Activated CD8-positive, alpha-beta memory T cell treated with anti-CD3 and anti-CD28 coated beads, Interleukin-2, amount 50 U/mL, for 24 hours (primary cell): ENCODE measurements around the gene AMACR.

ENCODE experiments used
- DNase-seq: peaks from one replicate; pipeline ENCODE4 v3.0.0-alpha.2; 2020; ENCODE audit errors: extremely low read depth

Gene AMACR

DNA sequence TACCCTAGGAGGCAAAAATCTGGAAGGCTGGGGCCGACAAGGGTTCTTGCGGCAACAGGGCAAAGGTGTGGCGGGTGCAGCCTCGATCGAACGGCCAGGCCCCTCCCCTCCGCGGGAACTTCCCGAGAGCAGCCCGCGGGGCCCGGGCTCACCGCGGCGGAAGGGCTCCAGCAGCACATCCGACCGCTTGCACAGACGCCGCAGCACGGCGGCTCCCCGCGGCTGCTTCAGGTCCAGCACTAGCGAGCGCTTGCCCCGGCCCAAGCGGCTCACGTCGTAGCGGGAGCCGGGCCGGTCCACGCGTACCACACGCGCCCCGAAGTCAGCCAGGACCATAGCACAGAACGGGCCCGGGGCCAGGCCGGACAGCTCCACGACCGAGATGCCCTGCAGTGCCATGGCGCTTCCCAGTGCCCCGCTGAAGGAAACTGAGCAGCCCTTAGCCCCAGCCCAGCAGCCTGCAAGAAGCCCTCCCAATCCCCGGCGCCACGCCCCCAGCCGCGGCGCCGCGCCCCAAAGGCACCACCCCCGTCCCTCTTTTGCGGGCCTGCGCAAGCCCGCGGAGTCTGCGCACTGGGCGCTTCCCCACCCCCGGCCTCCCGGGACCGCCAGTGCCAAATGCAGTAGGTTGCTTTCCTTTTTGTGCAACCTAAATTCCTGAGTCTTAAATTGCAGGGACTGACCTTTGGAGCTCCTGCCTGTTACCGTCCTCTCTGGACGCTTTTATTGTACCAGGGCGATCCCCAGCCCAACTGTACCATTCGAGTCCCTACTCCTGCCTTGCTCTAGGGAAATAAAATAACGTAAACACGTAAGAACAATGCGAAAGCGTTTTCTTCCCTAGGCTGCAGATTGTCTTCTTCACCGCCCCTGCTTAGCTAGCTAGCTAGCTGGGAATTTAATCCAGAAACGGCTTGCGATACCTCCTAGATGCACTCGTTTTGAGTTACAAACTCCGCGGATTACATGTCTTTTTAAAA, at the start of gene AMACR:
AMACR (minus strand) TSS at position 430 of the 980 bp plus-strand sequence; CDS start at position 399, 31 bp downstream.
- DNase-seq: peak; percentile 78

- no peak for DNase-seq
These were observed 49.7 kb upstream of the AMACR start for GRCh38 chr5:34057569-34057968.

GRCh38 chr5:34057118-34057517, 49.3 kb upstream of the AMACR start:
- no peak for DNase-seq

DNA sequence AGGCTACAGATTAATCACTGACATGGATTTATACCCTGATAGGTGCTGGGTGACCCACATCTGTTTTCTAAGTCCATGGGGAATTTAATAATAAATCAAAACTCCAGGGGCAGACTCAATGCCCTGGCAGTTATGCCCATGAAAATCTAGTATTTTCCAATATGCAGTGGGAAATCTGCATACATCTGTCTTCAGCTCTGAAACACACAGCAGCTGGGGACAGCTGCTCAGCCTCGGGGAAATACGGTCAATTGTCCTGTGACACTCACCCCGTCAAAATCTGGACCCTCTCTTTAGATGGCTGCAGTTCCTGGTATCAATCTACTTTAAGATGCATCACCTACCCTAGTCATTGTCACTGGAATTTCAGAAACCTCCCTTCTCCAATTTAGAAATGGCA, 47.8 kb upstream of the AMACR start:
- DNase-seq: no peak

GRCh38 chr5:34054400-34054729, 46.5 kb upstream of the AMACR start:
- DNase-seq: no peak

- no peak for DNase-seq
These were observed 45.9 kb upstream of the AMACR start for GRCh38 chr5:34053571-34054399.

GRCh38 chr5:34053133-34053532, 45.3 kb upstream of the AMACR start:
- DNase-seq: no peak

- no peak for DNase-seq
These were observed 43.6 kb upstream of the AMACR start for GRCh38 chr5:34051374-34051980.

- DNase-seq: no peak
These were observed 40.1 kb upstream of the AMACR start for GRCh38 chr5:34047774-34048572.

GRCh38 chr5:34047143-34047542, 39.3 kb upstream of the AMACR start:
- no peak for DNase-seq

GRCh38 chr5:34045996-34046395, 38.1 kb upstream of the AMACR start:
- no peak for DNase-seq

GRCh38 chr5:34045023-34045422, 37.2 kb upstream of the AMACR start:
- no peak for DNase-seq

DNA sequence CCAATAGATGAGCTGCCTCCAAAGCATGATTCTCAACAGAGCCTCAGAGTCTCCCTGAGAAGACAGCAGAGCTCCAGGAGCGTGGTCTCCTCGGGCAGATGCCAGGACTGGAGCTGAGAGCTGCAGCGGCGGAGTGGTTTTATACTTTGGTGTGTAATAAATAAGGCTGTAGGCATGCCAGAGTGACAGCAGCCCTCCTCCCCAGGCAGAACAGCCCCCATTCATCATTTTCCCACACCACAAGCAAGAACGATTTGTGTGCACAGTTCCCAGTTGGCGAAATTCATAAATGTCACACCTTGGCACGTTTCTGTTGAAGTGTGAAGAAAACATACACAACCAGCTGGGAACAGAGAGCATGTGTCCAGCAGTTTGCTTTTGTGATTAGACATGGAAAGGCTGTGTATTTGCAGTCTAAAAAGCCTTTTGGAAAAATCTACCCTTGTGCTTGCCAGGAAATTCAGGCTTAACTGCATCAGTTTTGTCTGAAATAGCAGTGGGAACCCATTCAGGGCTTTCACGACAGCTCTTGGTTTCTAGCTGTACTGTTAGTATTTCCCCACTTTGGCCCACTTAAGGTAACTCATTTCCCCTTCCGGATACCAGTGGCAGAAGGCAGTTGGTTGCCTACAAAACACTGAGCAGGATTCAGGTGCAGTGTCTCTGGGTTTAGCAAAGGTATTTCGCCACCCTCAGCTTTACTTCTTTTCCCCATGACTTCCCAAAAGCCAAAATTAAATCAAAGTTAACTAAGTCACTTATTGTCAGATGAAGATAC, 35.4 kb upstream of the AMACR start, which contains the start of gene C1QTNF3:
C1QTNF3 (minus strand) TSS at position 115 of the 778 bp plus-strand sequence; CDS start at position 27, 88 bp downstream.
- DNase-seq: no peak

GRCh38 chr5:34042321-34042720, 34.5 kb upstream of the AMACR start:
- DNase-seq: no peak

DNA sequence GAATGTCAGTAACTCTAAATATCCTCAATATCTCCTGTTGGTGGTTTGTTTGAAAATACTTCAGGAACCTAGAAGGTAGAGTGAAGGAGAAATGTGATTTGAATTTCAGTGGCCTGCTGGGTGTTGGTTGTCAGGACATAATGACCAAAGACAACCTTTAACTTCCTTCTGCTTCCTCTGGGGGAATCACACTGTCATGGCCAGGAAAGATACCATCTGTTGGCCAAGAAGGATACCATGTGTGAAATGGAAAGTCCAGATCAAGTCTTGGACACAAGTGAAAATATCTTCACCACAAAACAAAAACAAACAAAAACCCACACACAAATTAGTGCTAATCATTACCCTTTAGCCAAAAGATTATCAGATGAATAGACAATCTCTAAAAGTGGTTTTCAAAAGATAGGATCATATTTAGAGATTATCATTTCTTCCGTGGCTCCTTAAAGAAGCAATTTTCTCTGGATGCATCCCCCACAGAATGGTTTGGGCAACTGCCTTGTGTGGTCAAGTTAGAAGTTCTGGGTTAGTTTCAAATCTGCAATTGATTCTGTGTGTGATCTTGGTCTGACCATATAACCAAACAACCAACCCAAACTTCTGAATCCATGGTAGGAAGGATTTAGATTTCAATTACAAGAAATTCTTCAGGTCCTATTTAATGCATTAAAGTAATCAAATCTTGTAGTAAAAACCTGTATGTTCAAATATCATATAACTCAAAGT, 33.6 kb upstream of the AMACR start:
- no peak for DNase-seq

DNA sequence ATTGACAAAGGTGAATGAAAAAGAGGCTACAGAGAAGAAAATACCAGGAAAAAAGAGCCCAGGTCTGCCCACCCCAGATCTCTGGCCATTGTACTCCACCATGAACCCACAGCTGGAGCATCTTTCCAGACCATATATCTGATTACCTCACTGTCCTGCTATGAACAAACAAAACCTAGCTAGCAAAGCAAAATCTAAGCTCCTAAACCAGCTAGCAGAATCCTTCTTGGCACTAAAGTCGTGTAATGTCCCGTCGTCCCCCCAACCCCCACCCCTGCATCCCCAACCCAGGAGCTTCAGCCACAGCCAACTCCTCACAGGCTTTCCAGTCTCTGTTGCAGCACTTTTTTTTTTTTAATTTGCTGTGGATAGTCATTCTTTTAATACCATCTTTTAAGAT, 32.6 kb upstream of the AMACR start:
- DNase-seq: no peak

GRCh38 chr5:34039398-34040157, 31.7 kb upstream of the AMACR start:
- DNase-seq: no peak

DNA sequence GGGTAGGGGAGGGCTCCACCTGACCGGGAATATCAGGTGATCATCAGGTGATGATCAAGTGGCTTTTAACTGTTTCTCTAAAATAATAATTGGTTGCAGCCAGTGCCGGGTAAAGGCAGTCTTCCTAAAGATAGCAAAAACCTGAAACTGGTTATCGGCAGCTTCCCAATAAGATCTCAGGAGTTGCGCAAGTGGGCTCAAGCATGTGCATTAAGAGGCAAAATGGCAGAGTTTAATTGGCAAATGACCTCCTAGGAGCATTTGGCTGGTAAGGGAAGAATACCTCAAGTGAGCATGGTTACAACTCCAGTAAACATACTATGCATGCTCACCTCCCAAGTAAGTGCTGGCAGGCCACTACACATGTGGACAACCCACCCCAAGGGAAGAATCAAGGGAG, 31.0 kb upstream of the AMACR start:
- no peak for DNase-seq

DNA sequence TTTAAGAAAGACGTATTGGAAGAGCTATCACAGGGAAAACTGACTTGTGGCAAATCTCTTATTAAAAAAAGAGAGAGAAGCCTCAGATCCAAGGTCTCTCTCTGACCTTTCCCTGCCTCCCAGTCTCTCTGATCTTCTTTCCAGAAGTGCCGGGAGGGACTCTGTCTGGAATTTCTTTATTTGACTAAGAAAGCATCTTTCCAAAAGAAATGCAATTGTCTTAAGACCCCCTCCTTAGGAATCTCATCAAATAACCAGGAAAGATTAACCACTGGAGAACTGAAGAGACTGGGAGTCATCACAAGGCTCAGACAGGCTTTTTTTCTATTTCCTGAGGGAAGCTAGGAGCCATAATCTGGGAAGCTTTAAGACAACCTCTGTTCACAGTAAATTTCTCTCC, 30.5 kb upstream of the AMACR start:
- no peak for DNase-seq
